ENCODE data around the gene CD163L1. TPM values are rescaled to one million over a fixed set of nuclear protein-coding genes. Genes with fewer than 3 reads are reported as not detected.

CD163L1 gene
- total RNA-seq, result 1 to 10 TPM; 1.3 to 2.9 (median 1.6) TPM

GRCh38 chr12:7444076-7444475 is at the start of gene CD163L1:
TSS of gene CD163L1 (minus strand) at chr12:7444153. CDS start at chr12:7444127, 26 bp downstream.
- Histone ChIP-seq H3K4me3 (no peak within 1 kb of the TSS), H3K9me3 (no peaks in the 10 kb centered on the region), H3K4me1 (peaks cover 0 to 7% (median 0%) of the 10 kb centered on the region in 4 donors), H3K36me3 (no peaks in the 10 kb centered on the region), H3K27ac (replicated peaks in 1 of 4) (no peak within 1 kb of the TSS), H3K27me3 (peaks cover 0 to 31% (median 0%) of the 10 kb centered on the region in 4 donors)
- WGBS, result 42% methylated on average over 2 of the region's 2 CpGs
- TF ChIP-seq CTCF (IDR thresholded peaks at IDR 0.05), result no peak
- TF ChIP-seq POLR2A (IDR thresholded peaks at IDR 0.05; ENCODE audit: low read depth), result no peak
- no peak for TF ChIP-seq EP300 (IDR thresholded peaks at IDR 0.05)
- no peak for TF ChIP-seq POLR2AphosphoS5 (IDR thresholded peaks at IDR 0.05)
- intact Hi-C loops (cut with DNase I), result no loop called here
- DNase-seq (ENCODE audit: extremely low spot score), result no peak

DNA sequence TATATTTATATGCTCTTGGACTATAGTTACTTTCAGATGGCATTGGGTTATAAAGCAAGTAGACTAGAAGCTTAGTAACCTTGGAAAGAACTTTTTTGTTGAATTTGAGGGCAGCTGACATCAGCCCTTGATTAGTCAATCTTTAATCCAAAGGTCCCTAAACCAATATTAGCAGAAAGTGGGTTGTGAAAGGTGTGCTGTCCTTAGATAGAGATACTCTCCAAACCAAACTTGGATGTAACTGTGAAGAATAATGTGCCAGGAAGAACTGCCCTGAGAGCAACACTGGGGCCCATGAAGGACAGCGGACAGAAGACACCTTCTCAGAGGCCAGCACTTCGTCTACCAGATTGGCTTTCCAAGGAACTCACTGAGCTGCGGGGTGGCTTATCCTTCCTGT is 49.1 kb upstream of the CD163L1 start:
- intact Hi-C loops (cut with DNase I), result no loop called here
- Histone ChIP-seq H3K27me3 (no peaks in the 10 kb centered on the region), H3K27ac (replicated peaks in 1 of 4) (no peak overlapping the region), H3K9me3 (no peaks in the 10 kb centered on the region), H3K4me1 (no peaks in the 10 kb centered on the region), H3K4me3 (peak overlapping the region in 3 of 4 donors; percentile 1 to 10 (median 7)), H3K36me3 (no peaks in the 10 kb centered on the region)
- TF ChIP-seq CTCF (IDR thresholded peaks at IDR 0.05) (no peak), POLR2AphosphoS5 (IDR thresholded peaks at IDR 0.05) (no peak), POLR2A (IDR thresholded peaks at IDR 0.05; ENCODE audit: low read depth) (no peak), EP300 (IDR thresholded peaks at IDR 0.05) (no peak)
- DNase-seq (ENCODE audit: extremely low spot score), result no peak
- 59% methylated on average over 3 of the region's 3 CpGs for WGBS

DNA sequence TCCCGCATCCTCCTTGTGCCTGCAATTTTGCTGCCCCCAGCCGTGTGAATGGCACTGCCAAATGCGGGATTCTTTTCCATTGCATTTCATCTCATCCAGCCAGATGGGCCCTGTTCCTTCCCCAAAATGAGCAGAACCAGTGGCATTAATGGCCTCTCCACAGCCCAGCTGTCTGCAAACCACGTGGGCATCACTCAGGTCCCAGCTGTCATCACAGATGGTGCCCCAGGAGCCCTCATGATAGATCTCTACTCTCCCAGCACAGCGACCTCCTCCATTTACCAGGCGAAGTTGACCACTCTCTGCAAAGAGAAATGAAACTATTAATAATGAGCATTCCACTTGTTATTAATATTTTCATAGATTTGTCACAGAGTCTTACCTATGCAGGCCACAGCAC is 42.6 kb upstream of the CD163L1 start:
- Histone ChIP-seq H3K4me1 (no peaks in the 10 kb centered on the region), H3K9me3 (no peaks in the 10 kb centered on the region), H3K36me3 (no peaks in the 10 kb centered on the region), H3K27me3 (no peaks in the 10 kb centered on the region), H3K4me3 (no peak overlapping the region), H3K27ac (replicated peaks in 1 of 4) (no peak overlapping the region)
- 81% methylated on average over 6 of the region's 6 CpGs for WGBS
- intact Hi-C loops (cut with DNase I), result no loop called here
- TF ChIP-seq EP300 (IDR thresholded peaks at IDR 0.05) (no peak), POLR2A (IDR thresholded peaks at IDR 0.05; ENCODE audit: low read depth) (no peak), CTCF (IDR thresholded peaks at IDR 0.05) (no peak), POLR2AphosphoS5 (IDR thresholded peaks at IDR 0.05) (no peak)
- no peak for DNase-seq (ENCODE audit: extremely low spot score)

DNA sequence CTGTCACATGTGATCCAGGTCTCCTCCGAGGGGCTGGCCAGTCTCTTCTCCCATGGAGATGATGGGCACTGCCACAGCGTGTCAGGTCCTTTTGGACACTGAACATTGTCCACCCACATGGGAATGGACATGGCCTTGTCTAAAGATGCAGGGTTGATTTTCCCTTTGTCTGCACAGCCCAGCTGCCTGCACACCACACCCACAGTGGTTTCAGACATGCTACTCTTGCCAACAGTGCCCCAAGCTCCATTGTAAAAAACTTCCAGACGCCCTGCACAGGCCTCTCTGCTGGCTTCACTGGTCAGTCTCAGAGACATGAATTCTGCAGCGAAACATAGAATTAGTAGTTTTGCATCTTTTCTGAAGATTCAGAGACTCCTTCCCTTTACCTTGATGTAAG is 41.1 kb upstream of the CD163L1 start:
- no peaks in the 10 kb centered on the region for H3K27me3 ChIP-seq
- H3K9me3 ChIP-seq, result no peaks in the 10 kb centered on the region
- no peak overlapping the region for H3K27ac ChIP-seq (replicated peaks in 1 of 4)
- no peak overlapping the region for H3K4me3 ChIP-seq
- intact Hi-C loops (cut with DNase I), result no loop called here
- TF ChIP-seq CTCF (IDR thresholded peaks at IDR 0.05) (no peak), EP300 (IDR thresholded peaks at IDR 0.05) (no peak), POLR2AphosphoS5 (IDR thresholded peaks at IDR 0.05) (no peak), POLR2A (IDR thresholded peaks at IDR 0.05; ENCODE audit: low read depth) (no peak)
- DNase-seq (ENCODE audit: extremely low spot score), result no peak
- 82% methylated on average over 4 of the region's 4 CpGs for WGBS
- no peaks in the 10 kb centered on the region for H3K36me3 ChIP-seq
- H3K4me1 ChIP-seq, result no peaks in the 10 kb centered on the region

GRCh38 chr12:7483343-7483742 is 39.4 kb upstream of the CD163L1 start:
- Histone ChIP-seq H3K27ac (replicated peaks in 1 of 4) (no peak overlapping the region), H3K9me3 (no peaks in the 10 kb centered on the region), H3K4me1 (no peaks in the 10 kb centered on the region), H3K27me3 (no peaks in the 10 kb centered on the region), H3K4me3 (no peak overlapping the region), H3K36me3 (no peaks in the 10 kb centered on the region)
- WGBS, result 69% methylated on average over 5 of the region's 5 CpGs
- no peak for DNase-seq (ENCODE audit: extremely low spot score)
- TF ChIP-seq CTCF (IDR thresholded peaks at IDR 0.05), result no peak
- TF ChIP-seq EP300 (IDR thresholded peaks at IDR 0.05), result no peak
- TF ChIP-seq POLR2AphosphoS5 (IDR thresholded peaks at IDR 0.05), result no peak
- TF ChIP-seq POLR2A (IDR thresholded peaks at IDR 0.05; ENCODE audit: low read depth), result no peak
- intact Hi-C loops (cut with DNase I), result no loop called here
